ENCODE results near the gene IKZF3. TPM values are rescaled to one million over a fixed set of nuclear protein-coding genes. Genes with fewer than 3 reads are reported as not detected.
A peak's percentile ranks its signal among the peaks of the same experiment; 100 is the strongest.
"Not testable (repeated sequence)": the region's sequence is repeated elsewhere in the genome, so short reads cannot be mapped to it uniquely, and the experiment has no call there.

IKZF3 gene
- total and polyA plus RNA-seq, 7 experiments from 2014 or later = 9.7 to 77.8 (median 55.5) TPM

- H3K9me3 ChIP-seq (ENCODE audit: control insufficient read depth in 2 of 3, low read length in 3 of 3); H3K4me3 ChIP-seq (ENCODE audit: low read length); H3K9me3 Mint-ChIP-seq; H3K36me3 Mint-ChIP-seq; H3K36me3 ChIP-seq (ENCODE audit: control insufficient read depth in 2 of 3, insufficient read depth in 3 of 3, low read length in 3 of 3); H3K27me3 Mint-ChIP-seq; H3K27ac Mint-ChIP-seq; DNase-seq; H3K27ac ChIP-seq (ENCODE audit: low read depth, low read length); H3K27me3 ChIP-seq (ENCODE audit: control insufficient read depth in 2 of 2, insufficient read depth in 2 of 2, low read length in 2 of 2); intact Hi-C loops (cut with micrococcal nuclease); H3K4me3 Mint-ChIP-seq; ATAC-seq: not testable (repeated sequence)
- H3K4me1 ChIP-seq (ENCODE audit: control insufficient read depth in 2 of 2, insufficient read depth in 2 of 2, low read length in 2 of 2) = peaks cover 7 to 16% of the 10 kb centered on the region in 2 donors
- ChIA-PET CTCF (interaction anchor here (0.6 to 0.7 kb wide), 2 partner anchors 57 to 204 kb away, joined by 3 read pairs; no protein-coding TSS in a partner anchor), POLR2A (interaction anchor here (1.1 kb wide), 1 partner anchor 14 kb away, joined by 3 read pairs; no protein-coding TSS in a partner anchor)
- H3K4me1 Mint-ChIP-seq = peaks cover 11 to 33% (median 20%) of the 10 kb centered on the region in 7 donors
Observed at GRCh38 chr17:39711071-39711470, 153.0 kb downstream of the IKZF3 start.

GRCh38 chr17:39709998-39710964, 153.8 kb downstream of the IKZF3 start:
- H3K9me3 ChIP-seq (ENCODE audit: control insufficient read depth in 2 of 3, low read length in 3 of 3) = no peaks in the 10 kb centered on the region
- H3K27me3 ChIP-seq (ENCODE audit: control insufficient read depth in 2 of 2, insufficient read depth in 2 of 2, low read length in 2 of 2) = no peaks in the 10 kb centered on the region
- peaks cover 7 to 16% of the 10 kb centered on the region in 2 donors for H3K4me1 ChIP-seq (ENCODE audit: control insufficient read depth in 2 of 2, insufficient read depth in 2 of 2, low read length in 2 of 2)
- H3K36me3 ChIP-seq (ENCODE audit: control insufficient read depth in 2 of 3, insufficient read depth in 3 of 3, low read length in 3 of 3) = no peaks in the 10 kb centered on the region
- H3K9me3 Mint-ChIP-seq = peaks cover 0 to 2% (median 0%) of the 10 kb centered on the region in 11 donors
- intact Hi-C loops (cut with micrococcal nuclease) = no loop called here
- DNase-seq (no peak), ATAC-seq (no peak)
- ChIA-PET POLR2A (interaction anchor here (1.1 kb wide), 1 partner anchor 15 kb away, joined by 3 read pairs; no protein-coding TSS in a partner anchor), CTCF (interaction anchor here (0.6 to 0.7 kb wide), 2 partner anchors 56 to 205 kb away, joined by 3 read pairs; no protein-coding TSS in a partner anchor)
- H3K27ac ChIP-seq (ENCODE audit: low read depth, low read length) = no peak overlapping the region
- H3K27me3 Mint-ChIP-seq = no peaks in the 10 kb centered on the region
- H3K4me3 Mint-ChIP-seq = peak overlapping the region in 1 of 10 donors; percentile 21
- H3K4me3 ChIP-seq (ENCODE audit: low read length) = no peak overlapping the region
- peaks cover 0 to 4% (median 0%) of the 10 kb centered on the region in 5 donors for H3K36me3 Mint-ChIP-seq
- no peak overlapping the region for H3K27ac Mint-ChIP-seq
- peaks cover 11 to 36% (median 20%) of the 10 kb centered on the region in 7 donors for H3K4me1 Mint-ChIP-seq

- CTCF ChIA-PET = no interaction called here
- DNase-seq = no peak
- Histone ChIP-seq H3K9me3 (ENCODE audit: control insufficient read depth in 2 of 3, low read length in 3 of 3) (no peaks in the 10 kb centered on the region), H3K27me3 (ENCODE audit: control insufficient read depth in 2 of 2, insufficient read depth in 2 of 2, low read length in 2 of 2) (no peaks in the 10 kb centered on the region), H3K36me3 (ENCODE audit: control insufficient read depth in 2 of 3, insufficient read depth in 3 of 3, low read length in 3 of 3) (no peaks in the 10 kb centered on the region), H3K4me1 (ENCODE audit: control insufficient read depth in 2 of 2, insufficient read depth in 2 of 2, low read length in 2 of 2) (peaks cover 7 to 16% of the 10 kb centered on the region in 2 donors), H3K27ac (ENCODE audit: low read depth, low read length) (no peak overlapping the region), H3K4me3 (ENCODE audit: low read length) (no peak overlapping the region)
- Mint-ChIP-seq H3K9me3 (peaks cover 0 to 2% (median 0%) of the 10 kb centered on the region in 11 donors), H3K4me3 (peak overlapping the region in 3 of 10 donors; percentile 14 to 75 (median 49)), H3K27ac (peak overlapping the region in 4 of 9 donors; percentile 41 to 87 (median 50)), H3K36me3 (peaks cover 0 to 4% (median 0%) of the 10 kb centered on the region in 5 donors), H3K27me3 (no peaks in the 10 kb centered on the region), H3K4me1 (peaks cover 11 to 36% (median 22%) of the 10 kb centered on the region in 7 donors)
- ATAC-seq = peak; percentile 49
- intact Hi-C loops (cut with micrococcal nuclease) = no loop called here
- POLR2A ChIA-PET = interaction anchor here (0.7 to 1.0 kb wide), 2 partner anchors 20 to 261 kb away, joined by 3 read pairs; no protein-coding TSS in a partner anchor
Observed at GRCh38 chr17:39709319-39709997, 154.7 kb downstream of the IKZF3 start.

Small RNAs within 50 kb of the gene (microRNA-seq; reads per million reads assigned to microRNA genes)
- gene MIR4728 (ENCODE audit: borderline microRNAs expressed) = not detected

Other genes starting within 250 kb of the IKZF3 start
- gene PPP1R1B, start 237.4 kb downstream of the IKZF3 start, total RNA-seq = not detected
- not detected for gene PPP1R1B, start 237.4 kb downstream of the IKZF3 start, polyA plus RNA-seq
- 100 to 1,000 TPM in 2 of 5 experiments, 10 to 100 TPM in 3; 69.8 to 143 (median 99.3) TPM for gene STARD3, start 227.2 kb downstream of the IKZF3 start, total RNA-seq
- 10 to 100 TPM; 46.7 to 56.9 TPM for gene STARD3, start 227.2 kb downstream of the IKZF3 start, polyA plus RNA-seq
- 10 to 100 TPM in 1 of 5 experiments, 1 to 10 TPM in 4; 1.7 to 10.5 (median 4.6) TPM for gene TCAP, start 199.0 kb downstream of the IKZF3 start, total RNA-seq
- gene TCAP, start 199.0 kb downstream of the IKZF3 start, polyA plus RNA-seq = under 1 TPM in 1 of 2 donors, not detected in 1; 0.12 TPM
- under 1 TPM in 4 of 5 experiments, not detected in 1; 0.42 to 0.89 (median 0.50) TPM for gene PNMT, start 195.9 kb downstream of the IKZF3 start, total RNA-seq
- under 1 TPM; 0.36 to 0.48 TPM for gene PNMT, start 195.9 kb downstream of the IKZF3 start, polyA plus RNA-seq
- 10 to 100 TPM; 26.3 to 39.9 (median 35.1) TPM for gene PGAP3, start 176.3 kb downstream of the IKZF3 start, total RNA-seq
- gene PGAP3, start 176.3 kb downstream of the IKZF3 start, polyA plus RNA-seq = 10 to 100 TPM; 13.3 to 20.7 TPM
- gene ERBB2, start 164.2 kb downstream of the IKZF3 start, total RNA-seq = 10 to 100 TPM in 1 of 5 experiments, 1 to 10 TPM in 4; 3.6 to 10.5 (median 6.6) TPM
- gene ERBB2, start 164.2 kb downstream of the IKZF3 start, polyA plus RNA-seq = 1 to 10 TPM in 1 of 2 donors, under 1 TPM in 1; 0.39 to 2.4 TPM
- 10 to 100 TPM; 28.7 to 40.1 (median 32.3) TPM for gene MIEN1, start 133.8 kb downstream of the IKZF3 start, total RNA-seq
- 10 to 100 TPM; 73.5 to 74.3 TPM for gene MIEN1, start 133.8 kb downstream of the IKZF3 start, polyA plus RNA-seq
- gene GRB7, start 126.4 kb downstream of the IKZF3 start, total RNA-seq = under 1 TPM in 1 of 5 experiments, not detected in 4; 0.99 TPM
- not detected for gene GRB7, start 126.4 kb downstream of the IKZF3 start, polyA plus RNA-seq
- gene ZPBP2, start 3.9 kb upstream of the IKZF3 start, total RNA-seq = under 1 TPM in 3 of 5 experiments, not detected in 2; 0.17 to 0.84 (median 0.51) TPM
- gene ZPBP2, start 3.9 kb upstream of the IKZF3 start, polyA plus RNA-seq = under 1 TPM in 1 of 2 donors, not detected in 1; 0.11 TPM
- gene GSDMB, start 54.3 kb upstream of the IKZF3 start, total RNA-seq = 10 to 100 TPM; 25.6 to 92.4 (median 53.8) TPM
- 1 to 10 TPM; 1.7 to 2.1 TPM for gene GSDMB, start 54.3 kb upstream of the IKZF3 start, polyA plus RNA-seq
- gene ORMDL3, start 63.3 kb upstream of the IKZF3 start, total RNA-seq = 100 to 1,000 TPM in 3 of 5 experiments, 10 to 100 TPM in 2; 77.6 to 205 (median 110) TPM
- gene ORMDL3, start 63.3 kb upstream of the IKZF3 start, polyA plus RNA-seq = 100 to 1,000 TPM; 167 to 197 TPM
- gene LRRC3C, start 63.4 kb upstream of the IKZF3 start, total RNA-seq = under 1 TPM in 1 of 5 experiments, not detected in 4; 0.27 TPM
- gene LRRC3C, start 63.4 kb upstream of the IKZF3 start, polyA plus RNA-seq = not detected
- gene GSDMA, start 98.7 kb upstream of the IKZF3 start, total RNA-seq = 1 to 10 TPM in 1 of 5 experiments, under 1 TPM in 2, not detected in 2; 0.22 to 2.4 (median 0.75) TPM
- gene GSDMA, start 98.7 kb upstream of the IKZF3 start, polyA plus RNA-seq = under 1 TPM; 0.61 to 0.69 TPM
- 100 to 1,000 TPM in 1 of 5 experiments, 10 to 100 TPM in 4; 55.7 to 111 (median 68.9) TPM for gene PSMD3, start 116.5 kb upstream of the IKZF3 start, total RNA-seq
- gene PSMD3, start 116.5 kb upstream of the IKZF3 start, polyA plus RNA-seq = 10 to 100 TPM; 44.6 to 53.1 TPM
- gene CSF3, start 151.1 kb upstream of the IKZF3 start, total RNA-seq = not detected
- not detected for gene CSF3, start 151.1 kb upstream of the IKZF3 start, polyA plus RNA-seq
- gene MED24, start 190.1 kb upstream of the IKZF3 start, total RNA-seq = 100 to 1,000 TPM in 1 of 5 experiments, 10 to 100 TPM in 4; 82.9 to 103 (median 91.4) TPM
- gene MED24, start 190.1 kb upstream of the IKZF3 start, polyA plus RNA-seq = 10 to 100 TPM; 46.7 to 62.7 TPM
- gene THRA, start 198.7 kb upstream of the IKZF3 start, total RNA-seq = 10 to 100 TPM in 4 of 5 experiments, 1 to 10 TPM in 1; 3.2 to 55.9 (median 48.4) TPM
- 10 to 100 TPM; 17.7 to 26.2 TPM for gene THRA, start 198.7 kb upstream of the IKZF3 start, polyA plus RNA-seq
- 10 to 100 TPM in 4 of 5 experiments, 1 to 10 TPM in 1; 3.6 to 34.2 (median 17.3) TPM for gene NR1D1, start 236.3 kb upstream of the IKZF3 start, total RNA-seq
- 10 to 100 TPM in 1 of 2 donors, 1 to 10 TPM in 1; 4.7 to 11.2 TPM for gene NR1D1, start 236.3 kb upstream of the IKZF3 start, polyA plus RNA-seq

Data from naive thymus-derived CD4-positive, alpha-beta T cell (primary cell).